ENCODE measurements around the gene HORMAD1.

DNA sequence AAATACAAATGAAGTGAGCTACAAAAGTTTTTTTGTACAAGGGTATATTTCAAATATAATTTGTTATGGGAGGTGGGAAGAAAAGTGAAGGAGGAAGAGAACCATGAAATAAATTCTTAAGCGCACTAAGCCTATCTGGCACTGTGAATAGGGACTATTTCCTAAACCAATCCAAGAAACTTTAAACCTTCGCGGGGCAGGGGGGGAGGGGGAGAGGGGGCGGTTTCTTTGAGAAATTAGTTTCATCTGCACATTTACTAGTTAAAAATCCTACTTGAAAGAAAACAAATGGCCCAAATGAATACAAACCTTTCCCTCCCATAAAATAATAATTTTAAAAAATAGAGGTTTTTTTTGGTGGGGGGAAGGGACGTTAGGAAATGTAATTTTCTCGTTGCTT is 24.1 kb downstream of the HORMAD1 start:
- TF ChIP-seq, protein P1, sequence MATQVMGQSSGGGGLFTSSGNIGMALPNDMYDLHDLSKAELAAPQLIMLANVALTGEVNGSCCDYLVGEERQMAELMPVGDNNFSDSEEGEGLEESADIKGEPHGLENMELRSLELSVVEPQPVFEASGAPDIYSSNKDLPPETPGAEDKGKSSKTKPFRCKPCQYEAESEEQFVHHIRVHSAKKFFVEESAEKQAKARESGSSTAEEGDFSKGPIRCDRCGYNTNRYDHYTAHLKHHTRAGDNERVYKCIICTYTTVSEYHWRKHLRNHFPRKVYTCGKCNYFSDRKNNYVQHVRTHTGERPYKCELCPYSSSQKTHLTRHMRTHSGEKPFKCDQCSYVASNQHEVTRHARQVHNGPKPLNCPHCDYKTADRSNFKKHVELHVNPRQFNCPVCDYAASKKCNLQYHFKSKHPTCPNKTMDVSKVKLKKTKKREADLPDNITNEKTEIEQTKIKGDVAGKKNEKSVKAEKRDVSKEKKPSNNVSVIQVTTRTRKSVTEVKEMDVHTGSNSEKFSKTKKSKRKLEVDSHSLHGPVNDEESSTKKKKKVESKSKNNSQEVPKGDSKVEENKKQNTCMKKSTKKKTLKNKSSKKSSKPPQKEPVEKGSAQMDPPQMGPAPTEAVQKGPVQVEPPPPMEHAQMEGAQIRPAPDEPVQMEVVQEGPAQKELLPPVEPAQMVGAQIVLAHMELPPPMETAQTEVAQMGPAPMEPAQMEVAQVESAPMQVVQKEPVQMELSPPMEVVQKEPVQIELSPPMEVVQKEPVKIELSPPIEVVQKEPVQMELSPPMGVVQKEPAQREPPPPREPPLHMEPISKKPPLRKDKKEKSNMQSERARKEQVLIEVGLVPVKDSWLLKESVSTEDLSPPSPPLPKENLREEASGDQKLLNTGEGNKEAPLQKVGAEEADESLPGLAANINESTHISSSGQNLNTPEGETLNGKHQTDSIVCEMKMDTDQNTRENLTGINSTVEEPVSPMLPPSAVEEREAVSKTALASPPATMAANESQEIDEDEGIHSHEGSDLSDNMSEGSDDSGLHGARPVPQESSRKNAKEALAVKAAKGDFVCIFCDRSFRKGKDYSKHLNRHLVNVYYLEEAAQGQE (IDR thresholded peaks at IDR 0.05; ENCODE audit: insufficient replicate concordance, low read depth) = no peak
- TF ChIP-seq, protein P2, sequence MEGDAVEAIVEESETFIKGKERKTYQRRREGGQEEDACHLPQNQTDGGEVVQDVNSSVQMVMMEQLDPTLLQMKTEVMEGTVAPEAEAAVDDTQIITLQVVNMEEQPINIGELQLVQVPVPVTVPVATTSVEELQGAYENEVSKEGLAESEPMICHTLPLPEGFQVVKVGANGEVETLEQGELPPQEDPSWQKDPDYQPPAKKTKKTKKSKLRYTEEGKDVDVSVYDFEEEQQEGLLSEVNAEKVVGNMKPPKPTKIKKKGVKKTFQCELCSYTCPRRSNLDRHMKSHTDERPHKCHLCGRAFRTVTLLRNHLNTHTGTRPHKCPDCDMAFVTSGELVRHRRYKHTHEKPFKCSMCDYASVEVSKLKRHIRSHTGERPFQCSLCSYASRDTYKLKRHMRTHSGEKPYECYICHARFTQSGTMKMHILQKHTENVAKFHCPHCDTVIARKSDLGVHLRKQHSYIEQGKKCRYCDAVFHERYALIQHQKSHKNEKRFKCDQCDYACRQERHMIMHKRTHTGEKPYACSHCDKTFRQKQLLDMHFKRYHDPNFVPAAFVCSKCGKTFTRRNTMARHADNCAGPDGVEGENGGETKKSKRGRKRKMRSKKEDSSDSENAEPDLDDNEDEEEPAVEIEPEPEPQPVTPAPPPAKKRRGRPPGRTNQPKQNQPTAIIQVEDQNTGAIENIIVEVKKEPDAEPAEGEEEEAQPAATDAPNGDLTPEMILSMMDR (IDR thresholded peaks at IDR 0.05; ENCODE audit: insufficient read depth, low read length) = no peak
